ENCODE measurements around the gene KIF4A.

KIF4A gene

GRCh38 chrX:70468709-70469108 lies 178.8 kb downstream of the KIF4A start:
- H3K4me3 ChIP-seq (ENCODE audit: control insufficient read depth, low read depth, low read length) = no peak overlapping the region
- TF ChIP-seq CTCF (IDR thresholded peaks at IDR 0.05; ENCODE audit: control insufficient read depth, insufficient read depth, low read depth, low read length, missing control alignments) = no peak
- no peak for DNase-seq (ENCODE audit: low read depth)
